Activated CD4-positive, alpha-beta memory T cell treated with anti-CD3 and anti-CD28 coated beads, Interleukin-2, amount 10 ng/mL, durations not matched to agents 7 days and 5 days (primary cell): ENCODE data around the gene SPINK8. TPM values are rescaled to one million over a fixed set of nuclear protein-coding genes. Genes with fewer than 3 reads are reported as not detected.
"Not testable (repeated sequence)": the region's sequence is repeated elsewhere in the genome, so short reads cannot be mapped to it uniquely, and the experiment has no call there.

Experiments
- CTCF ChIA-PET: fragments of 350-600 bp; sonication (Branson Sonifier 250); formaldehyde crosslinking; loops from one replicate; lab custom pipeline; 2021; ENCODE audit warnings: antibody characterized with exemption, inconsistent platforms; lab: Charles Lee
- POLR2A ChIA-PET: fragments of 350-600 bp; sonication (Branson Sonifier 250); formaldehyde crosslinking; loops from one replicate; lab custom pipeline; 2021; ENCODE audit warnings: antibody characterized with exemption; lab: Charles Lee
- DNase-seq: peaks from one replicate; pipeline ENCODE4 v3.0.0-alpha.2; 2020
- H3K27ac Mint-ChIP-seq: one replicate; pipeline ENCODE4 v1.8.0; 2021; ENCODE audit warnings: mild to moderate bottlenecking, mixed read lengths
- H3K27me3 Mint-ChIP-seq: one replicate; pipeline ENCODE4 v1.8.0; 2021; ENCODE audit warnings: mixed read lengths
- H3K36me3 Mint-ChIP-seq: one replicate; pipeline ENCODE4 v1.8.0; 2021; ENCODE audit warnings: low read depth, mixed read lengths
- H3K4me1 Mint-ChIP-seq: one replicate; pipeline ENCODE4 v1.8.0; 2021; ENCODE audit warnings: mixed read lengths
- H3K4me3 Mint-ChIP-seq: one replicate; pipeline ENCODE4 v1.8.0; 2021; ENCODE audit warnings: mild to moderate bottlenecking, mixed read lengths
- H3K9me3 Mint-ChIP-seq: one replicate; pipeline ENCODE4 v1.8.0; 2021; ENCODE audit warnings: mixed read lengths
- total RNA-seq, 2 experiments: library from RNA; stranded (reverse); gene quantifications; one replicate each; pipeline ENCODE4 v1.2.3, GENCODE V29; 2021

The SPINK8 gene
- total RNA-seq = not detected

GRCh38 chr3:48333346-48334245 is at the start of gene SPINK8:
Gene SPINK8, minus strand, starts transcription at chr3:48333661. Its CDS starts 5,320 bp downstream, at chr3:48328341.
- H3K27me3 Mint-ChIP-seq = peaks cover 39% of the 10 kb centered on the region
- DNase-seq, H3K9me3 Mint-ChIP-seq, POLR2A ChIA-PET, H3K4me3 Mint-ChIP-seq, H3K4me1 Mint-ChIP-seq, H3K27ac Mint-ChIP-seq, CTCF ChIA-PET, H3K36me3 Mint-ChIP-seq: not testable (repeated sequence)

DNA sequence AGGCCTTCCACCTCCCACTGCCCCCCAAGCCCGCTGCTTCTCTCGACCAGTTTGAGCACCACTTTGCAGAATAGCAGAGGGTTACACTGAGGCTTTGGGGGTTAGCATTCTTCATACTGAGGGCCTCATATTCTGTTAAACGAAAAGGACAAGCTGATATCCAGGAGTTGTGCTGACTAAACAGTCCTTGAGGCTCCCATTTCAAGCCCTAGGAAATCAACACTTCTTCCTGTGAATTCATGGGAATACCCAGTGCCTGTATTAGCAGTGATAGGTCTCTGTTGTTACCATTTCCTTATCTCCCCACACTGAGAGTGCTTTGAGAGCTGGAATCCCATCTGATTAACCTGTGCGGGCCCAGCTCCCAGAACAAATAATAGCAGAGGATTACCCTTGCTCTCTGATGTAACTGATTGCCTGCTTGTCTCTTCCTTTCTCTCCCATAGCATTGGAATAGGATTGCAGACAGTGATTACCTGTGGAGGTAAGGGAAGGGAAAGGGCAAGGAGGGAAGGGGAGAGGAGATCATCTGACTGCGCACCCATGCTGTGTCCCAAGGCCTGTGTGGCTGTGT is 39.5 kb upstream of the SPINK8 start:
- POLR2A ChIA-PET = interaction anchor here (1.0 kb wide), 2 partner anchors 132 to 301 kb away, joined by 3 read pairs; partner anchors contain the start of gene ZNF589
- Mint-ChIP-seq H3K9me3 (no peaks in the 10 kb centered on the region), H3K36me3 (no peaks in the 10 kb centered on the region), H3K27me3 (peaks cover 3% of the 10 kb centered on the region), H3K27ac (no peak overlapping the region), H3K4me1 (no peaks in the 10 kb centered on the region), H3K4me3 (no peak overlapping the region)
- DNase-seq = no peak
- CTCF ChIA-PET = interaction anchor here (0.8 to 1.2 kb wide), 2 partner anchors 42 to 63 kb away, joined by 3 read pairs; no protein-coding TSS in a partner anchor

GRCh38 chr3:48372377-48372770 is 38.9 kb upstream of the SPINK8 start:
- Mint-ChIP-seq H3K9me3 (no peaks in the 10 kb centered on the region), H3K36me3 (no peaks in the 10 kb centered on the region), H3K27ac (no peak overlapping the region), H3K27me3 (peaks cover under 1% of the 10 kb centered on the region), H3K4me3 (no peak overlapping the region), H3K4me1 (no peaks in the 10 kb centered on the region)
- DNase-seq = no peak
- ChIA-PET CTCF (interaction anchor here (1.2 kb wide), 1 partner anchor 64 kb away, joined by 3 read pairs; no protein-coding TSS in a partner anchor), POLR2A (interaction anchor here (1.0 kb wide), 2 partner anchors 132 to 302 kb away, joined by 3 read pairs; partner anchors contain the start of gene ZNF589)

- H3K4me3 Mint-ChIP-seq = no peak within 1 kb of the TSS
- no peak for DNase-seq
- H3K27me3 Mint-ChIP-seq = no peaks in the 10 kb centered on the region
- ChIA-PET CTCF (no interaction called here), POLR2A (interaction anchor here (1.0 kb wide), 1 partner anchor 302 kb away, joined by 3 read pairs; no protein-coding TSS in a partner anchor)
- H3K36me3 Mint-ChIP-seq = no peaks in the 10 kb centered on the region
- H3K4me1 Mint-ChIP-seq = no peaks in the 10 kb centered on the region
- H3K9me3 Mint-ChIP-seq = no peaks in the 10 kb centered on the region
- no peak within 1 kb of the TSS for H3K27ac Mint-ChIP-seq
Observed at GRCh38 chr3:48371651-48372376, 38.4 kb upstream of the SPINK8 start, which contains the start of gene FBXW12. Gene FBXW12, plus strand, starts transcription at chr3:48372219. Its CDS starts 549 bp downstream, at chr3:48372768.

DNA sequence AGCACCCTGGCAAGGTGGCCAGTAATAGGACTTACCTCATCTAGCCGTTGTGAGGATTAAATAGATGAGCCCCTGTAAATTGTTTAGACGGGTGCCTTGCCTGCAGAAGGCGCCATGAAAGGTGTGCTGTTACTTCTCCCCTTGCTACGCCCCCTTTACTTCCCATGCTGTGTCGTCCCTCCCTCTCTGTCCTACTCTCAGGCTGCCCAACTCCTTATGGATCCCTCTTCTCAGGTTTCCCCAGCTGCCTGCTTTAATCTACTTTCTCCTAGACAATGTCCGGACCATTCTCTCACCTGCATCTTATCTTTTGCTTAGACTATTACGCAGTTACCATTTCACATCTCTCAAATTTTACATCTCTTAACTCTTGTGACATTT is 36.9 kb upstream of the SPINK8 start:
- no peak overlapping the region for H3K4me3 Mint-ChIP-seq
- no peaks in the 10 kb centered on the region for H3K4me1 Mint-ChIP-seq
- H3K27ac Mint-ChIP-seq = no peak overlapping the region
- no peaks in the 10 kb centered on the region for H3K36me3 Mint-ChIP-seq
- POLR2A ChIA-PET = no interaction called here
- CTCF ChIA-PET = no interaction called here
- H3K27me3 Mint-ChIP-seq = peaks cover 5% of the 10 kb centered on the region
- peaks cover 5% of the 10 kb centered on the region for H3K9me3 Mint-ChIP-seq
- no peak for DNase-seq

GRCh38 chr3:48369693-48370332 is 36.4 kb upstream of the SPINK8 start:
- ChIA-PET POLR2A (no interaction called here), CTCF (no interaction called here)
- no peak for DNase-seq
- Mint-ChIP-seq H3K4me1 (no peaks in the 10 kb centered on the region), H3K27ac (no peak overlapping the region), H3K4me3 (no peak overlapping the region), H3K27me3 (peaks cover 5% of the 10 kb centered on the region), H3K9me3 (peaks cover 7% of the 10 kb centered on the region), H3K36me3 (no peaks in the 10 kb centered on the region)

- H3K36me3 Mint-ChIP-seq = no peaks in the 10 kb centered on the region
- CTCF ChIA-PET = interaction anchor here (0.7 to 1.0 kb wide), 2 partner anchors 33 to 87 kb away, joined by 3 to 4 read pairs; no protein-coding TSS in a partner anchor
- H3K9me3 Mint-ChIP-seq = peaks cover 9% of the 10 kb centered on the region
- no peak for DNase-seq
- no peak overlapping the region for H3K4me3 Mint-ChIP-seq
- H3K4me1 Mint-ChIP-seq = no peaks in the 10 kb centered on the region
- POLR2A ChIA-PET = no interaction called here
- no peak overlapping the region for H3K27ac Mint-ChIP-seq
- peaks cover 8% of the 10 kb centered on the region for H3K27me3 Mint-ChIP-seq
Observed at GRCh38 chr3:48367201-48367600, 33.7 kb upstream of the SPINK8 start.

DNA sequence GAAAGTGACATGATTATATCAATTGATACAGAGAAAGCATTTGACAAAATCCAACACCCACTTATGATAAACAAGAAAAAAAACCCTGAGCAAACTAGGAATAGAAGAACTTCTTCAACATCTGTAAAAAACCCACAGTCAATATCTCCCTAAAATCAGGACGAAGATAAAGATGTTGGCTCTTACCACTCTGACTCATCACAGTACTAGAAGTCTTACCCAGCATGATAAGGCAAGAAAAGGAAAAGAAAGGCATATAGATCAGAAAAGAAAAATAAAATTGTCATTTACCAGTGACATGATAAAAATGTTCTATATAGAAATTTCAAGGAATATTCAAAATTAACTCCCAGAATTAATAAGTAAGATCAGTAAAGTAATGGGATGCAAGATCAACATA is 31.4 kb upstream of the SPINK8 start:
- peaks cover 19% of the 10 kb centered on the region for H3K27me3 Mint-ChIP-seq
- H3K36me3 Mint-ChIP-seq = no peaks in the 10 kb centered on the region
- ChIA-PET CTCF (no interaction called here), POLR2A (no interaction called here)
- H3K9me3 Mint-ChIP-seq = peaks cover 11% of the 10 kb centered on the region
- no peaks in the 10 kb centered on the region for H3K4me1 Mint-ChIP-seq
- H3K4me3 Mint-ChIP-seq = no peak overlapping the region
- no peak for DNase-seq
- no peak overlapping the region for H3K27ac Mint-ChIP-seq

DNA sequence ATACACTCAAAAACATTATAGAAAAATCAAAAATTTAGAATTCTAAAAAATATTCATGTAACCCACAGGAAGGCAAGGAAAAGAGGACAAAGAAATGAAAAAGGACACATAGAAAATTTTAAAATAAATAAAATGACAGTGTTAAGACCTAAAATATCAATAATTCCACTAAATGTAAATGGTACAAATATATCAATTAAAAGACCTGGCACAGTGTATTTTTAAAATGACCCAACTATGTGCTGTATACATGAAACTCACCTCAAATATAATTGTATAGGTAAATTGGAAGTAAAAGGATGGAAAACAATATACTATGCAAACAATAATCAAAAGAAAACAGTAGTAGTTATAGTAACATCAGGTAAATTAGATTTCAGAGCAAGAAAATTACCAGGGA is 28.5 kb upstream of the SPINK8 start:
- no peaks in the 10 kb centered on the region for H3K4me1 Mint-ChIP-seq
- no peak overlapping the region for H3K27ac Mint-ChIP-seq
- DNase-seq = no peak
- POLR2A ChIA-PET = no interaction called here
- CTCF ChIA-PET = no interaction called here
- peaks cover 28% of the 10 kb centered on the region for H3K27me3 Mint-ChIP-seq
- no peak overlapping the region for H3K4me3 Mint-ChIP-seq
- H3K9me3 Mint-ChIP-seq = peaks cover 13% of the 10 kb centered on the region
- no peaks in the 10 kb centered on the region for H3K36me3 Mint-ChIP-seq

GRCh38 chr3:48356419-48356818 is 23.0 kb upstream of the SPINK8 start:
- Mint-ChIP-seq H3K27me3 (peaks cover 34% of the 10 kb centered on the region), H3K27ac (no peak overlapping the region), H3K4me3 (no peak overlapping the region), H3K9me3 (peaks cover 2% of the 10 kb centered on the region), H3K36me3 (no peaks in the 10 kb centered on the region), H3K4me1 (no peaks in the 10 kb centered on the region)
- ChIA-PET CTCF (no interaction called here), POLR2A (interaction anchor here (1.0 kb wide), 1 partner anchor 86 kb away, joined by 3 read pairs; no protein-coding TSS in a partner anchor)
- no peak for DNase-seq

- no peak for DNase-seq
- H3K36me3 Mint-ChIP-seq = no peaks in the 10 kb centered on the region
- CTCF ChIA-PET = no interaction called here
- peaks cover 27% of the 10 kb centered on the region for H3K27me3 Mint-ChIP-seq
- no peak overlapping the region for H3K4me3 Mint-ChIP-seq
- POLR2A ChIA-PET = no interaction called here
- no peaks in the 10 kb centered on the region for H3K9me3 Mint-ChIP-seq
- no peak overlapping the region for H3K27ac Mint-ChIP-seq
- no peaks in the 10 kb centered on the region for H3K4me1 Mint-ChIP-seq
Observed at GRCh38 chr3:48353987-48354386, 20.5 kb upstream of the SPINK8 start.

DNA sequence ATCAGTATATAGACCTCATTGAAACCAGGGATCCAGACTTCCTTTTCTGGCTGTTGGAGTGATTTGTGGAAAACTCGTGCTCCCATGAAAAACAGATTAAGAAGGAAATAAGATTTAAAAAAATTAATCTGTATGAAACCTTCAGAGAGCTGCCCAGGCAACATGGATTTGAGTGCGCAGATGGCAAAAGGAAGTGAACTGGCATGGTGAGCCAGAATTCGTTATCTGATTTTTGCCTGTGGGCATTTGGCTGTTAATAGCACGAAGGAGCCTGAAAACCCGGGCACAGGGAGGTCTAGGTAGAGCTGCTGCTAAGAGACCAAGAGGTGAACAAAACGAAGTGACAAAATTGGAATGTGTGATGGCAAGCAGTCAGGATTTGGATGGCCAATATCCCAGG is 19.1 kb upstream of the SPINK8 start:
- H3K27ac Mint-ChIP-seq = no peak overlapping the region

More for the DNA sequence above, 19.1 kb upstream of the SPINK8 start:
- no peaks in the 10 kb centered on the region for H3K36me3 Mint-ChIP-seq
- no peaks in the 10 kb centered on the region for H3K4me1 Mint-ChIP-seq
- DNase-seq = no peak
- POLR2A ChIA-PET = no interaction called here
- H3K4me3 Mint-ChIP-seq = no peak overlapping the region
- CTCF ChIA-PET = no interaction called here
- H3K9me3 Mint-ChIP-seq = no peaks in the 10 kb centered on the region
- H3K27me3 Mint-ChIP-seq = peaks cover 29% of the 10 kb centered on the region
